LNCAP (cell line): ENCODE results near the gene EML1.

Experiments used
- TF ChIP-seq, protein P1 (sequence below): fragments of 450-650 bp; IDR thresholded peaks from 2 replicates; pipeline ENCODE4 v1.5.1; 2017; ENCODE audit warnings: mild to moderate bottlenecking

The EML1 gene

DNA sequence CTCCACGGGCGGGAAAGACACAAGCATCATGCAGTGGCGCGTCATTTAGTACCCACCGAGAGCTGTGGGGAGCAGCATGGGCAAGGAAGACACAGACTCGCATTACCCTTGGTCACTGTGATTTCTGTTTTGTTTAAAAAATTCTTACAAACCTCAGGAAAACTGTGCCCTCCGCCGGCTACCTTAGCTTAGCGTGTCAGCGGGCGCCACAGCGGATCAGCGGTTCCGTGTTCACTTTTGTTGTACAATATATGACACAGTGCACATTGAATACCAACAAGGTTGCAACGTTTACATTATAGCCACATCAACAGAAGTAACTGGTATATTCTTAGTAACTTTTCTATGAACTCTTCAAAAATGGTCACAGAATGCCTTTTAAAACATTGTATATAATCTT is 146.9 kb downstream of the EML1 start:
- TF ChIP-seq, protein P1, sequence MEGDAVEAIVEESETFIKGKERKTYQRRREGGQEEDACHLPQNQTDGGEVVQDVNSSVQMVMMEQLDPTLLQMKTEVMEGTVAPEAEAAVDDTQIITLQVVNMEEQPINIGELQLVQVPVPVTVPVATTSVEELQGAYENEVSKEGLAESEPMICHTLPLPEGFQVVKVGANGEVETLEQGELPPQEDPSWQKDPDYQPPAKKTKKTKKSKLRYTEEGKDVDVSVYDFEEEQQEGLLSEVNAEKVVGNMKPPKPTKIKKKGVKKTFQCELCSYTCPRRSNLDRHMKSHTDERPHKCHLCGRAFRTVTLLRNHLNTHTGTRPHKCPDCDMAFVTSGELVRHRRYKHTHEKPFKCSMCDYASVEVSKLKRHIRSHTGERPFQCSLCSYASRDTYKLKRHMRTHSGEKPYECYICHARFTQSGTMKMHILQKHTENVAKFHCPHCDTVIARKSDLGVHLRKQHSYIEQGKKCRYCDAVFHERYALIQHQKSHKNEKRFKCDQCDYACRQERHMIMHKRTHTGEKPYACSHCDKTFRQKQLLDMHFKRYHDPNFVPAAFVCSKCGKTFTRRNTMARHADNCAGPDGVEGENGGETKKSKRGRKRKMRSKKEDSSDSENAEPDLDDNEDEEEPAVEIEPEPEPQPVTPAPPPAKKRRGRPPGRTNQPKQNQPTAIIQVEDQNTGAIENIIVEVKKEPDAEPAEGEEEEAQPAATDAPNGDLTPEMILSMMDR, result no peak

DNA sequence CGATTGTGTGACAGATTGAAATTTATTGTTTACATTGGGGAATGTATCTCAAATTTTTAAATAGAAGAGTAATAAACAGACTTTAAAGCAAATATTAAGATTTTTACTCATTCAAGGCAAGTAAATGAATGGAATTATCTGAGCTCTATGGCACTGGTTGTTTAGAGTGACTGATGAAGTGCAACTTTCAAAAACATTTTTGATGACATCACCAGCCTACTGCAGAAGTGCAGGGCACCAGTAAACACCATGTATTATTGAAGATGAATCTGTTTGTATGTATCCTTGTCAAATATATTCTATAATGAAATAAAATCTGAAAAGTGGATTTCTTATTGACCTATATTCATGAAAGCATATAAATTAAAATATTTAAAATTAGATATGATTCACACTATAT is 148.0 kb downstream of the EML1 start:
- TF ChIP-seq, protein P1, result no peak

DNA sequence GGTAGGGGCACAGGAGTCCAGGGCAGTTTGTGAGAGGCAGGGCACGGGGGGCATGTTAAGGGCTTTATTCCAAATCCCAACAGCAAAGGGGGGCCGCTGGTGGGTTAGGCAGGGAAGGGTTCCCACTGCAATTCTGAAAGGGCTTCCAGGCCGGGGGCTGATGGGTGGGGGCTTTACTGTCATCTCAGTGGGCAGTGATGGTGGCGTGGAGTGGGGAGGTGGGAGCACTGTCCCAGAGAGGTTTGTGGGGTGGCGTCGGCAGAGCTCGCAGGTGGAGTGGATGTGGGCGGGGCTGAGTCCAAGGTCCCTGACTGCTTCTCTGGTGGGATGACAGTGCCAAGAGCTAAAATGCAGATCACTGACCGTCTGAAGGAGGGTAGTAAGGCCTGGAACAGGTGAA is 150.4 kb downstream of the EML1 start:
- TF ChIP-seq, protein P1, result no peak

DNA sequence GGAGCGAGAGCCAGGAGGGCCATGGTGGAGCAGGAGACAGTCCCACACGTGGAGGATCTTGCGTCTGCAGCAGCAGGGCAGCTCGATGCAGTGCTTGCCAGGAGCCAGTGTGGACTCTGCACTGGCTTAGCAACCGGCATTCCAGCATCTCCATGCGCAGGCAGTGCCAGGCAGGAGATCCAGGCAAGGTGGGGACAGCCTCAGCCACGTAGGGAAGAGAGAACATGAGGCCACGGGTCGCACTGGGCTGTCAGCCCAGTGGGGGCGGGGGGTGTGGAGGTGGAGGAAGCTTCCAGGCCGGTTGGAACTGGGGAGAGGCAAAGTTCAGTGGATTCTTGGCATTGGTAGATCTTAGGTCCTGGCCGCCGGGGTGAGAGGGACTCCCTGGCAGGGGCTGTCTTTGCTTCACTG is 151.0 kb downstream of the EML1 start:
- TF ChIP-seq, protein P1, result no peak

DNA sequence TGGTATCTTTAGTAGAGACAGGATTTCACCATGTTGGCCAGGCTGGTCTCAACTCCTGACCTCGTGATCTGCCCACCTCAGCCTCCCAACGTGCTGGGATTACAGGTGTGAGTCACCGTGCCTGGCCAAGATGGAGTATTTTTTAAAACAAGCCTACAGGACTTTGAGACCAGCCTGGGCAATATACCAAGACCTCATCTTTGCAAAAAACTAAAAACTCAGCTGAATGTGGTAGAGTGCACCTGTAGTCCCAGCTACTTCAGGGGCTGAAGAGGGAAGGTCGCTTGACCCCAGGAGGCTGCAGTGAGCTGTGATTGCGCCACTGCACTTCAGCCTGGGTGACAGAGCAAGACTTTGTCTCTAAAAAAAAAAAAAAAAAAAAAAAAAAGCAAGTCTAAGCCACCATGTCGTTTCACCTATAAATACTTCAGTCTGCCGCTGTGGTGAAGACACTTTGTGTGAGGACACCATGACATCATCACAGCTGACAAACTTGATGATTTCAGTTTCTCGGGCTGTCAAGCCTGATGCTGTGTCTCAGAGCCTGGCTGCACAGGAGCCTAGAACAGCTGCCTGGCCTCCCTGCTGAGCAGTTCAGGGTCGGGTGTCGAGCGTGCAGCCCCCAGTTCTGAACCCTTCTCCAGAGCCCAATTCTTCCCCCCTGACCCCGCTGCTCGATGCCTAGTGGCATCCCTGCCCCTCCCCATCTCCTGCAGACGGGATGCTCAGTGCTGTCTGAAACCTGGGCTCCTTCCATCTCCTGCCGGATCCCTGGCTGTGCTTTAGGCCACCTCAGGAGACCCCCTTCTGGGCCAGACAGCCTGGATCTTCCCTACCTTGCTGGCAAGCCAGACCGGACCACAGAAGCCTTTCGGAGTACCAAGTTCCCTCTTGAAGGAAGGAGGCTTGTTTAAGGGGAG is 152.8 kb downstream of the EML1 start:
- TF ChIP-seq, protein P1, result no peak

DNA sequence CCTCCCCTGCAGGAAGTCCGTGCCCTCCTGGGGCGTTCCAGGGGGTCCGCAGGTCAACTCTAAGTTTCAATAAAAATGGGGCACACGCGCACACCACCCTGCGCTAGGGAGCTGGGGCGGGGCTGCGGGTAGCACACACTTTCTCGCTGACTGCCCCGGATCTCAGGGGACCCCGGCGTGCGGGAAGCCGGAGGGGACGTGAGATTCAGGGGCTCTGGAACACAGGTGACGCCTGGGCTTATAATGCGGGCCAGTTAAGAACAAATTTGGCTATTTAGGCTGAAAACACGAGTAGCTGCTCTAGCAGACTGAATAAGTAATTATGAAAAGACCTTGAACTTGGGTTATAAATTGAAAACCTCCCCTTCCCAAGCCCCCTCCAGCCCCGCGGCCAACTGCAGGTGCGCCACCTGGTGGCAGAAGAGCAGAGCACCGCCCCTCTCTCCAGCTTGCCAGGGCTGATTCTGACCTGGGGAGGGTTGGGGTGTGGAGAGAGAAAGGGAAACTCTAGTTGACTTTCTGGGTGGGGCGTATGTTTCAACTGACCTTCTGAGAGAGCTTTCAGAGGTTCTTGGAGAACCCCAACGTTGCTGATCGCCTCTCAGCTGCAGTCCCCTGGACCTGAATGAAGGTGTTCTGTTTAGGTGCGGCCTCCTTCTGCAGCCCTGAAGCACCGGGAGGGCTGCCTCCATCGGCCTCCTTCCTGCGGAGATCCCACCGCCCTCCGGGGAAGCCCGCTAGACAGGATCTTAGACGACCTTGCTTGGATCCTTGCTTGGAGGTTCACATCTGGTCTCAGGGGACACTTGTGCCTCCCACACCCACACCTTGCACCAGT is 153.7 kb downstream of the EML1 start:
- TF ChIP-seq, protein P1, result peak; percentile 99

DNA sequence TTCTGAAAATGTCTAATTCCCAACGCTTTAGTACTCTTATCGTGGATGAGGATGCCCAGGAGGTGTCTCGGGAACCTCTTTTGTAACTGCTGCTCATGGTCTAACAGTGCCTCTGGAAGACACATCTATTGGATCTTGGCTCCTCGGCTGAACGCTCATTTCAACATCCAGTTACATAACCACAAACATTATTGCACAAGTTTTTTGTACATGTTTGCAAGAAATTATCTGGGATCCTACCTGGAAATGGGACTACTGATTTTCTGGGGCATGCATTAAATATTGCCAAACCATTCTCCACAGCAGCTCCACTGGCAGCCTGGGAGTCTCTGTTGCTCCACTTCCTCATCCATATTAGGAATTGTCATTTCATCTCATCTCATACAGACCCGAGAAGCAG is 154.5 kb downstream of the EML1 start:
- TF ChIP-seq, protein P1, result no peak
